Measurements from ENCODE around the gene GTF2H4. TPM values are rescaled to one million over a fixed set of nuclear protein-coding genes. Genes with fewer than 3 reads are reported as not detected.

The GTF2H4 gene
- total RNA-seq, 1 donor from 2014 or later: 73.0 TPM

DNA sequence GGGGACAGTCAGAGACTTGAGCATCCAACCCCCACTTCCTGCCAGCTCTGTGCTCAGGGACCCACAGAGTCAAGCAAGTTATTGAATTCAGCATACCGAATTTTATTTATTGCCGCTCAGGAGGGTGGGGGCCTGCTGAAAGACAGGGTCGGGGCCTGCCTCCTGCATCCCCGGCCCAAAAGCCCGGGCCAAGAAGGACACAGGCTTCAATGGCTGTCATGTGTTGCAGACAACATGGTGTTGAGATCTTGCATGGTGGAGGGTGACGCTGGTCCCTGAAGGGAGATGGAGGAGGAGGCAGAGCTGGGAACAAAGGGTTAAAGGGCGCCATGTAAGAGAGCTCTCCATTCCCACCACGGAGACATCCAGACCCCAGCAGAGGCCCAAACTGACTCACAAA lies 23.3 kb downstream of the GTF2H4 start:
- Mint-ChIP-seq H3K27ac (no peak overlapping the region), H3K27me3 (peaks cover 6% of the 10 kb centered on the region), H3K4me3 (ENCODE audit: low read depth) (no peak overlapping the region), H3K4me1 (ENCODE audit: low read depth) (peaks cover 20% of the 10 kb centered on the region), H3K36me3 (ENCODE audit: insufficient read depth) (peaks cover 20% of the 10 kb centered on the region), H3K9me3 (ENCODE audit: low read depth) (peaks cover 8% of the 10 kb centered on the region)
- DNase-seq (ENCODE audit: low spot score, unreplicated experiment): no peak
- TF ChIP-seq, protein P1, sequence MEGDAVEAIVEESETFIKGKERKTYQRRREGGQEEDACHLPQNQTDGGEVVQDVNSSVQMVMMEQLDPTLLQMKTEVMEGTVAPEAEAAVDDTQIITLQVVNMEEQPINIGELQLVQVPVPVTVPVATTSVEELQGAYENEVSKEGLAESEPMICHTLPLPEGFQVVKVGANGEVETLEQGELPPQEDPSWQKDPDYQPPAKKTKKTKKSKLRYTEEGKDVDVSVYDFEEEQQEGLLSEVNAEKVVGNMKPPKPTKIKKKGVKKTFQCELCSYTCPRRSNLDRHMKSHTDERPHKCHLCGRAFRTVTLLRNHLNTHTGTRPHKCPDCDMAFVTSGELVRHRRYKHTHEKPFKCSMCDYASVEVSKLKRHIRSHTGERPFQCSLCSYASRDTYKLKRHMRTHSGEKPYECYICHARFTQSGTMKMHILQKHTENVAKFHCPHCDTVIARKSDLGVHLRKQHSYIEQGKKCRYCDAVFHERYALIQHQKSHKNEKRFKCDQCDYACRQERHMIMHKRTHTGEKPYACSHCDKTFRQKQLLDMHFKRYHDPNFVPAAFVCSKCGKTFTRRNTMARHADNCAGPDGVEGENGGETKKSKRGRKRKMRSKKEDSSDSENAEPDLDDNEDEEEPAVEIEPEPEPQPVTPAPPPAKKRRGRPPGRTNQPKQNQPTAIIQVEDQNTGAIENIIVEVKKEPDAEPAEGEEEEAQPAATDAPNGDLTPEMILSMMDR (IDR thresholded peaks at IDR 0.05; ENCODE audit: unreplicated experiment): no peak

DNA sequence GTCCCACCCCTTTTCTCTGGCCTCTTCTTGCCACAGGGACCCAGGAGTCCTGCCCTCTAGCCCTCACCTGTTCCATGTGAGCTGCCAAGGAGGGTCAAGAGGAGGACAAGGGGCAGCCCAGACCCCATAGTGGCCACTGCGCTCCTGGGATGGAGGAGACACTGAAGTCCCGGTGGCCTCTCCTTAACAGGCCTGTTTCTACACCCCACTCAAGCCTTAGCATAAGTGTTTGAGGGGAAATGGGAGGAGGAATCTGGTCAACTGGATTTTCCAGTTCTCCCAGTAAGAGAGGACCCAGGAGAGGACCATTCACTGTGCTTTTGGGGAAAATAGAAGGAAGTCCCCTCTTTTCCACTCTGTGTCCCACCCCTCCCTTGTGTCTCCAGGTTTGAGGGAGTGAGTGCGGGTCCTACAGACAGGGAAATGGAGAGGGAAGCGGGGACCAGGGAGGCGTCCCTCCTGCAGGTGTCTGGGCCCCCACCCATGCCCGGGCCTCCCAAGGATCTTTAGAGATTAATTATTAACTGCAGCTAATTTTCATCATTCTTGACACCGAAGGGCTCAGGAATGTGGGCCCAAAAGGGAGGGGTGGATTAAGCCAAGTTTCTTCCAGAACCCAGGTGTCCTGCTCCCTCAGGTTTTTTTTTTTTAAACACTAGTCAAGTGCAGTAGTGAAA lies 24.1 kb downstream of the GTF2H4 start, which contains the start of gene SFTA2:
Gene SFTA2 (minus strand): TSS at position 202 of the 677 bp plus-strand sequence. CDS start 74 bp downstream, at position 128.
- H3K36me3 Mint-ChIP-seq (ENCODE audit: insufficient read depth): peaks cover 17% of the 10 kb centered on the region
- H3K9me3 Mint-ChIP-seq (ENCODE audit: low read depth): peaks cover 8% of the 10 kb centered on the region
- no peak within 1 kb of the TSS for H3K4me3 Mint-ChIP-seq (ENCODE audit: low read depth)
- H3K4me1 Mint-ChIP-seq (ENCODE audit: low read depth): peaks cover 20% of the 10 kb centered on the region
- DNase-seq (ENCODE audit: low spot score, unreplicated experiment): no peak
- H3K27ac Mint-ChIP-seq: peak within 1 kb of the TSS; percentile 89
- peaks cover 10% of the 10 kb centered on the region for H3K27me3 Mint-ChIP-seq
- TF ChIP-seq, protein P1 (IDR thresholded peaks at IDR 0.05; ENCODE audit: unreplicated experiment): no peak

DNA sequence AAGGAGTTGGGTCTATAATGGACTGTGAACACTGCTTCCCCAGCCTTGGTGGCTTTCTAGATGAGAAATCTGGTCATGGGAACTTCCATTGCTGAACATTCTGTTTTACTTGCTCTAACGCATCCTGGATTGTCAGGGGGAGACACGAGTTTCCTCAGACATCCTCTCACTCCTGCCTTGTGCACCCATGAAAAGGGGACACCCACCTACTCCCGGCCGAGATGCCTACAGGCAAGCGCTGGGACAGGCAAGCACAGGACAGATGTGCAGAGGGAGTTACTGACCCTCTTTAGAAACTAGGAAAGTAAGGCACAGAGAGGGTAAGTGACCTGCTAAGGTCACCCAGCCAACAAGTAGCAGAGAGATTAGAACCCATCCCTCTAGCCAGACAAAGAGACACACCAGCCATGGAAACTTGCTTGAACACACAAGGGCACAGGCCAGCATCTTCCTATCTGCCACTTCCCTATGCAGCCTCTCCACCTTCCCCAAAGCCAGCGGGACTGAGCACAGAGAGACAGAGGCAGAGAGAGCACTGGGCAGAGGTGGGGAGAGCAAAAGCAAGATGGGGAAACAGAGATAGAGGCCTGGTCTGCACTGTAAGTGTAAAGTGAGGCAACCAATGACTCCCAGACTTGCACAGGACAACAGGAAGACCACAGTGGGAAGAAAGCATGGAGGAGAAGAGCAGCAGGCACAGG lies 24.8 kb downstream of the GTF2H4 start:
- Mint-ChIP-seq H3K27me3 (peaks cover 10% of the 10 kb centered on the region), H3K27ac (peak overlapping the region; percentile 89), H3K36me3 (ENCODE audit: insufficient read depth) (peaks cover 12% of the 10 kb centered on the region), H3K4me1 (ENCODE audit: low read depth) (peaks cover 20% of the 10 kb centered on the region), H3K9me3 (ENCODE audit: low read depth) (peaks cover 8% of the 10 kb centered on the region), H3K4me3 (ENCODE audit: low read depth) (no peak overlapping the region)
- no peak for DNase-seq (ENCODE audit: low spot score, unreplicated experiment)
- TF ChIP-seq, protein P1 (IDR thresholded peaks at IDR 0.05; ENCODE audit: unreplicated experiment): no peak

- no peak overlapping the region for H3K4me3 Mint-ChIP-seq (ENCODE audit: low read depth)
- no peak for DNase-seq (ENCODE audit: low spot score, unreplicated experiment)
- no peak overlapping the region for H3K27ac Mint-ChIP-seq
- no peaks in the 10 kb centered on the region for H3K36me3 Mint-ChIP-seq (ENCODE audit: insufficient read depth)
- H3K27me3 Mint-ChIP-seq: peaks cover 13% of the 10 kb centered on the region
- no peaks in the 10 kb centered on the region for H3K9me3 Mint-ChIP-seq (ENCODE audit: low read depth)
- peaks cover 24% of the 10 kb centered on the region for H3K4me1 Mint-ChIP-seq (ENCODE audit: low read depth)
- TF ChIP-seq, protein P1 (IDR thresholded peaks at IDR 0.05; ENCODE audit: unreplicated experiment): no peak
Measured at GRCh38 chr6:30935018-30935417, 27.0 kb downstream of the GTF2H4 start.

DNA sequence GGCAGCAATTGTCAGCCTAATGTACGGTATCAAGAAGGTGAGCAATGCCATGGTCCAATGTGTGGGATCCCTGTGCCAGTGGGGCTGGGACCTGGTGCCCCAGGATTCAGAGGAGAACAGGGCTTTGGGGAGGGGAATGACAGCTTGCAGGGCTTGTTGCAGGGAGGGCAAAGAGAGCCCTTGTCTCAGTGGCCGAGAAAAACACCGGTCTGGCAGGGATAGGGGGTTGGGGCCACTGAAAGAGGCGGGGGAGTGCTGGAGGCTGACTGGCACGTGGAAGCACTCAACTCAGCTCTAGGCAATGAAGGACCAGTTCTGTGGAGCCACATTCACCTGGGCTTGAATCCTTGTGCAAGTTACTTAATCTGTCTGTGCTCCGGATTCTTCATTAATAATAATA lies 29.3 kb downstream of the GTF2H4 start:
- Mint-ChIP-seq H3K36me3 (ENCODE audit: insufficient read depth) (no peaks in the 10 kb centered on the region), H3K9me3 (ENCODE audit: low read depth) (no peaks in the 10 kb centered on the region), H3K27me3 (peaks cover 19% of the 10 kb centered on the region), H3K4me1 (ENCODE audit: low read depth) (peaks cover 16% of the 10 kb centered on the region), H3K4me3 (ENCODE audit: low read depth) (no peak overlapping the region), H3K27ac (no peak overlapping the region)
- TF ChIP-seq, protein P1 (IDR thresholded peaks at IDR 0.05; ENCODE audit: unreplicated experiment): no peak
- no peak for DNase-seq (ENCODE audit: low spot score, unreplicated experiment)

All from progenitor cell of endocrine pancreas (in vitro differentiated cells).